H9 (cell line): ENCODE measurements around the gene RAB3GAP2. TPM values are rescaled to one million over a fixed set of nuclear protein-coding genes. Genes with fewer than 3 reads are reported as not detected.

Source experiments
- DNase-seq: peaks from one replicate; pipeline ENCODE4 v3.0.0-alpha.2; 2017
- H2AFZ ChIP-seq: one replicate; pipeline ENCODE4 v1.6.1; 2013; ENCODE audit warnings: mild to moderate bottlenecking, low read length, control low read depth, moderate library complexity
- H2AK5ac ChIP-seq: 2 replicates; pipeline ENCODE4 v1.6.1; 2013; ENCODE audit warnings: low read length, control low read depth, mixed read lengths; ENCODE audit not compliant: insufficient read length
- H2BK120ac ChIP-seq: one replicate; pipeline ENCODE4 v1.6.1; 2013; ENCODE audit warnings: low read depth, mild to moderate bottlenecking, low read length, control low read depth, inconsistent platforms; ENCODE audit not compliant: poor library complexity, severe bottlenecking
- H2BK12ac ChIP-seq: 2 replicates; pipeline ENCODE4 v1.6.1; 2013; ENCODE audit warnings: low read length, control low read depth, mixed read lengths, low read depth; ENCODE audit not compliant: insufficient read length
- H2BK15ac ChIP-seq: 2 replicates; pipeline ENCODE4 v1.6.1; 2013; ENCODE audit warnings: low read depth, low read length, control low read depth
- H2BK20ac ChIP-seq: one replicate; pipeline ENCODE4 v1.6.1; 2013; ENCODE audit warnings: low read depth, mild to moderate bottlenecking, low read length, control low read depth, inconsistent platforms; ENCODE audit not compliant: poor library complexity, severe bottlenecking
- H2BK5ac ChIP-seq: 2 replicates; pipeline ENCODE4 v1.6.1; 2013; ENCODE audit warnings: low read length, control low read depth, mixed read lengths; ENCODE audit not compliant: insufficient read length
- H3K14ac ChIP-seq: 2 replicates; pipeline ENCODE4 v1.6.1; 2013; ENCODE audit warnings: low read length, control low read depth; ENCODE audit not compliant: insufficient read depth
- H3K18ac ChIP-seq: 2 replicates; pipeline ENCODE4 v1.6.1; 2013; ENCODE audit warnings: low read depth, mild to moderate bottlenecking, mixed read lengths, low read length, control low read depth; ENCODE audit not compliant: insufficient read length
- H3K23ac ChIP-seq: 2 replicates; pipeline ENCODE4 v1.6.1; 2013; ENCODE audit warnings: low read length, control low read depth, mixed read lengths, low read depth; ENCODE audit not compliant: insufficient read length
- H3K23me2 ChIP-seq: 2 replicates; pipeline ENCODE4 v1.6.1; 2013; ENCODE audit warnings: low read depth, mild to moderate bottlenecking, mixed read lengths, low read length, control low read depth; ENCODE audit not compliant: insufficient read length, poor library complexity, severe bottlenecking
- H3K27ac ChIP-seq: 2 replicates; pipeline ENCODE4 v1.5.1; 2013; ENCODE audit warnings: low read length, control low read depth, mixed read lengths, low read depth; ENCODE audit not compliant: insufficient read length
- H3K27me3 ChIP-seq: 2 replicates; pipeline ENCODE4 v1.6.1; 2013; ENCODE audit warnings: low read length, control low read depth, inconsistent platforms; ENCODE audit not compliant: insufficient read depth
- H3K4ac ChIP-seq: 2 replicates; pipeline ENCODE4 v1.6.1; 2013; ENCODE audit warnings: low read depth, mild to moderate bottlenecking, control low read depth, inconsistent platforms, low read length, moderate library complexity
- H3K4me1 ChIP-seq: 2 replicates; pipeline ENCODE4 v1.6.1; 2013; ENCODE audit warnings: low read length, control low read depth, inconsistent platforms; ENCODE audit not compliant: insufficient read depth
- H3K4me2 ChIP-seq: 2 replicates; pipeline ENCODE4 v1.6.1; 2013; ENCODE audit warnings: low read length, control low read depth, mixed read lengths; ENCODE audit not compliant: insufficient read length, insufficient read depth
- H3K56ac ChIP-seq: 2 replicates; pipeline ENCODE4 v1.6.1; 2013; ENCODE audit warnings: low read depth, mild to moderate bottlenecking, mixed read lengths, low read length, control low read depth; ENCODE audit not compliant: insufficient read length
- H3K79me1 ChIP-seq: 2 replicates; pipeline ENCODE4 v1.6.1; 2013; ENCODE audit warnings: low read depth, mild to moderate bottlenecking, moderate library complexity, low read length, control low read depth, inconsistent platforms; ENCODE audit not compliant: insufficient read depth, poor library complexity, severe bottlenecking
- H3K79me2 ChIP-seq: 2 replicates; pipeline ENCODE4 v1.6.1; 2013; ENCODE audit warnings: low read length, control low read depth, inconsistent platforms; ENCODE audit not compliant: insufficient read depth
- H3K9ac ChIP-seq: 2 replicates; pipeline ENCODE4 v1.6.1; 2013; ENCODE audit warnings: low read length, control low read depth, mixed read lengths; ENCODE audit not compliant: insufficient read length; ENCODE audit errors: extremely low read depth
- H3K9me3 ChIP-seq: one replicate; pipeline ENCODE4 v1.6.1; 2013; ENCODE audit warnings: low read depth, low read length, inconsistent platforms; ENCODE audit not compliant: control insufficient read depth
- H3T11ph ChIP-seq: one replicate; pipeline ENCODE4 v1.6.1; 2013; ENCODE audit warnings: mild to moderate bottlenecking, low read length, control low read depth, inconsistent platforms
- H4K20me1 ChIP-seq: one replicate; pipeline ENCODE4 v1.6.1; 2013; ENCODE audit not compliant: control insufficient read depth, insufficient read length, insufficient read depth
- H4K5ac ChIP-seq: 2 replicates; pipeline ENCODE4 v1.6.1; 2013; ENCODE audit warnings: low read depth, mild to moderate bottlenecking, mixed read lengths, low read length, control low read depth; ENCODE audit not compliant: insufficient read length
- H4K8ac ChIP-seq: replicated peaks from 2 replicates; pipeline ENCODE4 v1.6.1; 2013; ENCODE audit warnings: low read length, control low read depth, mixed read lengths, low read depth; ENCODE audit not compliant: insufficient read length
- H4K91ac ChIP-seq: 2 replicates; pipeline ENCODE4 v1.6.1; 2013; ENCODE audit warnings: low read depth, mild to moderate bottlenecking, moderate library complexity, mixed read lengths, low read length, control low read depth; ENCODE audit not compliant: insufficient read length
- H3K27ac Mint-ChIP-seq, 3 experiments: 2 replicates in 2 of 3; 3 replicates in 1 of 3; pipeline ENCODE4 v1.8.0; 2020 to 2021; ENCODE audit warnings: mixed read lengths in 3 of 3, mild to moderate bottlenecking in 1 of 3, moderate library complexity in 1 of 3
- H3K27me3 Mint-ChIP-seq: 2 replicates; pipeline ENCODE4 v1.8.0; 2021; ENCODE audit warnings: low read depth, mild to moderate bottlenecking, moderate library complexity, mixed read lengths
- H3K36me3 Mint-ChIP-seq, 3 experiments: 2 replicates in 2 of 3; 3 replicates in 1 of 3; pipeline ENCODE4 v1.8.0; 2020 to 2021; ENCODE audit warnings: low read depth in 3 of 3, mixed read lengths in 3 of 3; ENCODE audit not compliant: insufficient read depth in 1 of 3
- H3K4me1 Mint-ChIP-seq, 2 experiments: 2 replicates each; pipeline ENCODE4 v1.8.0; 2020; ENCODE audit warnings: mixed read lengths in 2 of 2
- H3K4me3 Mint-ChIP-seq, 2 experiments: 2 replicates in 1 of 2; 3 replicates in 1 of 2; pipeline ENCODE4 v1.8.0; 2020 to 2021; ENCODE audit warnings: mild to moderate bottlenecking in 2 of 2, mixed read lengths in 2 of 2, moderate library complexity in 1 of 2
- H3K9me3 Mint-ChIP-seq, 2 experiments: 2 replicates in 1 of 2; 3 replicates in 1 of 2; pipeline ENCODE4 v1.8.0; 2020; ENCODE audit warnings: mild to moderate bottlenecking in 2 of 2, mixed read lengths in 2 of 2, moderate library complexity in 1 of 2
- WGBS: extraction: QIAGEN DNeasy Blood & Tissue Kit; methylation state at CpG from one replicate; pipeline ENCODE4 v1.1.7; 2013; ENCODE audit warnings: missing lambda C conversion rate, low lambda C conversion rate, mixed read lengths; ENCODE audit not compliant: insufficient read length; ENCODE audit errors: extremely low coverage; 5-methylcytosine and 5-hydroxymethylcytosine counted together
- total RNA-seq: library from RNA; stranded (reverse); gene quantifications from 2 replicates; pipeline ENCODE4 v1.2.1, GENCODE V29; 2021
- TF ChIP-seq, protein P1 (sequence below): fragments of 200-600 bp; sonication (generic); conservative IDR thresholded peaks from 3 replicates; pipeline ENCODE4 v1.8.0; 2021; ENCODE audit warnings: antibody characterized with exemption, mild to moderate bottlenecking

The RAB3GAP2 gene
- total RNA-seq, 1 experiment from 2014 or later, result 48.3 TPM

DNA sequence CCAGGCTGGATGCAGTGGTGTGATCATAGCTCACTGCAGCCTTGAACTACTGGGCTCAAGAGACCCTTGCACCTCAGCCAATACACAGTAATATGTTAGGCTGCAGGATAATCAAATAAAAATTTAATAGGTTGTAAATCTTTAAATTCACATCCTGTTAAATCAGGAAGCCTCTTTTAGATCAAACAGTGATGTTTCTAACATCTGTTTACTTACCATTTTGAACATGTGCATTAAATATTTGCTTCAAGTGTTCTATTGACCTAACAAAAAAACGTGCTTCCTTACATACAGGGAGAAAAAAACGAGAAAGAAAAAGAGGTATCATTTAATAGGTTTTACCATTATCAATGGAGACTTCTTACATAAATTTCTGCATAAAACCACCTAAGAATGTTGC, 107.7 kb downstream of the RAB3GAP2 start:
- H4K5ac ChIP-seq, result no peak overlapping the region
- no peak overlapping the region for H3K4me3 Mint-ChIP-seq
- H3K23me2 ChIP-seq, result no peaks in the 10 kb centered on the region
- no peak overlapping the region for H3K14ac ChIP-seq
- H4K91ac ChIP-seq, result no peak overlapping the region
- H2AFZ ChIP-seq, result no peak overlapping the region
- peaks cover 15 to 46% (median 39%) of the 10 kb centered on the region in 3 experiments; a peak in 6 of 7 replicates for H3K36me3 Mint-ChIP-seq
- H3K27me3 Mint-ChIP-seq, result no peaks in the 10 kb centered on the region
- H3K56ac ChIP-seq, result no peak overlapping the region
- H3K18ac ChIP-seq, result no peak overlapping the region
- H2BK5ac ChIP-seq, result no peak overlapping the region
- H4K8ac ChIP-seq, result no peak overlapping the region
- H3K27me3 ChIP-seq, result no peaks in the 10 kb centered on the region
- no peak for DNase-seq
- H3K27ac ChIP-seq, result no peak overlapping the region
- no peak overlapping the region for H2BK20ac ChIP-seq
- H3K79me1 ChIP-seq, result no peaks in the 10 kb centered on the region
- no peak overlapping the region for H2AK5ac ChIP-seq
- H3K4me1 ChIP-seq, result no peaks in the 10 kb centered on the region
- H3K9me3 ChIP-seq, result no peaks in the 10 kb centered on the region
- H2BK12ac ChIP-seq, result no peak overlapping the region
- no peak overlapping the region for H3K27ac Mint-ChIP-seq
- no peaks in the 10 kb centered on the region for H3K79me2 ChIP-seq
- TF ChIP-seq, protein P1, sequence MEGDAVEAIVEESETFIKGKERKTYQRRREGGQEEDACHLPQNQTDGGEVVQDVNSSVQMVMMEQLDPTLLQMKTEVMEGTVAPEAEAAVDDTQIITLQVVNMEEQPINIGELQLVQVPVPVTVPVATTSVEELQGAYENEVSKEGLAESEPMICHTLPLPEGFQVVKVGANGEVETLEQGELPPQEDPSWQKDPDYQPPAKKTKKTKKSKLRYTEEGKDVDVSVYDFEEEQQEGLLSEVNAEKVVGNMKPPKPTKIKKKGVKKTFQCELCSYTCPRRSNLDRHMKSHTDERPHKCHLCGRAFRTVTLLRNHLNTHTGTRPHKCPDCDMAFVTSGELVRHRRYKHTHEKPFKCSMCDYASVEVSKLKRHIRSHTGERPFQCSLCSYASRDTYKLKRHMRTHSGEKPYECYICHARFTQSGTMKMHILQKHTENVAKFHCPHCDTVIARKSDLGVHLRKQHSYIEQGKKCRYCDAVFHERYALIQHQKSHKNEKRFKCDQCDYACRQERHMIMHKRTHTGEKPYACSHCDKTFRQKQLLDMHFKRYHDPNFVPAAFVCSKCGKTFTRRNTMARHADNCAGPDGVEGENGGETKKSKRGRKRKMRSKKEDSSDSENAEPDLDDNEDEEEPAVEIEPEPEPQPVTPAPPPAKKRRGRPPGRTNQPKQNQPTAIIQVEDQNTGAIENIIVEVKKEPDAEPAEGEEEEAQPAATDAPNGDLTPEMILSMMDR, result no peak
- no peak overlapping the region for H3K4me2 ChIP-seq
- H2BK15ac ChIP-seq, result no peak overlapping the region
- no CpG with 5 or more reads among the region's 2 CpGs for WGBS
- no peak overlapping the region for H3K23ac ChIP-seq
- H3K9ac ChIP-seq, result no peak overlapping the region
- H2BK120ac ChIP-seq, result no peak overlapping the region
- no peaks in the 10 kb centered on the region for H3K9me3 Mint-ChIP-seq
- no peaks in the 10 kb centered on the region for H3K4me1 Mint-ChIP-seq
- H4K20me1 ChIP-seq, result no peaks in the 10 kb centered on the region
- no peak overlapping the region for H3K4ac ChIP-seq
- no peak overlapping the region for H3T11ph ChIP-seq
